Measurements from ENCODE around the gene ABCG8.

GRCh38 chr2:43880952-43881351 is 42.2 kb downstream of the ABCG8 start:
- no peak for TF ChIP-seq POLR2A (IDR thresholded peaks at IDR 0.05)
- TF ChIP-seq CTCF (IDR thresholded peaks at IDR 0.05), result no peak
